ENCODE measurements around the gene CIDEB.
"Not testable (repeated sequence)": the region's sequence is repeated elsewhere in the genome, so short reads cannot be mapped to it uniquely, and the experiment has no call there.

CIDEB gene

GRCh38 chr14:24330973-24331674 lies 23.3 kb upstream of the CIDEB start:
- H3K36me3 ChIP-seq (ENCODE audit: control insufficient read depth, insufficient read depth, low read length): no peaks in the 10 kb centered on the region; the same call in 1 of the 2 replicates

GRCh38 chr14:24329736-24330135 lies 22.0 kb upstream of the CIDEB start:
- no peak for TF ChIP-seq CTCF (IDR thresholded peaks at IDR 0.05; ENCODE audit: insufficient read depth, low read length, poor library complexity, severe bottlenecking)
- DNase-seq (ENCODE audit: extremely low read depth, insufficient read length): no peak
- H3K27me3 ChIP-seq (replicated peaks; ENCODE audit: control insufficient read depth, insufficient read depth, low read length): no peaks in the 10 kb centered on the region; the same call in none of the 2 replicates

More at GRCh38 chr14:24330973-24331674, 23.3 kb upstream of the CIDEB start:
- no peak for DNase-seq (ENCODE audit: extremely low read depth, insufficient read length)
- no peak for TF ChIP-seq CTCF (IDR thresholded peaks at IDR 0.05; ENCODE audit: insufficient read depth, low read length, poor library complexity, severe bottlenecking)
- Histone ChIP-seq H3K27me3 (replicated peaks; ENCODE audit: control insufficient read depth, insufficient read depth, low read length) (no peaks in the 10 kb centered on the region; the same call in none of the 2 replicates), H3K4me3 (replicated peaks; ENCODE audit: low read depth, low read length) (no peak overlapping the region)

GRCh38 chr14:24329073-24329663 lies 21.4 kb upstream of the CIDEB start:
- Histone ChIP-seq H3K4me3 (replicated peaks; ENCODE audit: low read depth, low read length) (no peak overlapping the region), H3K36me3 (ENCODE audit: control insufficient read depth, insufficient read depth, low read length) (no peaks in the 10 kb centered on the region), H3K27me3 (replicated peaks; ENCODE audit: control insufficient read depth, insufficient read depth, low read length) (no peaks in the 10 kb centered on the region; the same call in none of the 2 replicates)
- TF ChIP-seq CTCF (IDR thresholded peaks at IDR 0.05; ENCODE audit: insufficient read depth, low read length, poor library complexity, severe bottlenecking): no peak
- DNase-seq (ENCODE audit: extremely low read depth, insufficient read length): no peak

More at GRCh38 chr14:24329736-24330135, 22.0 kb upstream of the CIDEB start:
- Histone ChIP-seq H3K4me3 (replicated peaks; ENCODE audit: low read depth, low read length) (no peak overlapping the region), H3K36me3 (ENCODE audit: control insufficient read depth, insufficient read depth, low read length) (no peaks in the 10 kb centered on the region)

- not testable (repeated sequence) for H3K36me3 ChIP-seq (ENCODE audit: control insufficient read depth, insufficient read depth, low read length); DNase-seq (ENCODE audit: extremely low read depth, insufficient read length); H3K4me3 ChIP-seq (replicated peaks; ENCODE audit: low read depth, low read length); H3K27me3 ChIP-seq (replicated peaks; ENCODE audit: control insufficient read depth, insufficient read depth, low read length)
- peak; percentile 31 for TF ChIP-seq CTCF (IDR thresholded peaks at IDR 0.05; ENCODE audit: insufficient read depth, low read length, poor library complexity, severe bottlenecking)
These were observed 20.1 kb upstream of the CIDEB start for GRCh38 chr14:24327914-24328313.

- no peaks in the 10 kb centered on the region for H3K36me3 ChIP-seq (ENCODE audit: control insufficient read depth, insufficient read depth, low read length)
- no peaks in the 10 kb centered on the region; the same call in 1 of the 2 replicates for H3K27me3 ChIP-seq (replicated peaks; ENCODE audit: control insufficient read depth, insufficient read depth, low read length)
- no peak overlapping the region for H3K4me3 ChIP-seq (replicated peaks; ENCODE audit: low read depth, low read length)
- no peak for DNase-seq (ENCODE audit: extremely low read depth, insufficient read length)
- no peak for TF ChIP-seq CTCF (IDR thresholded peaks at IDR 0.05; ENCODE audit: insufficient read depth, low read length, poor library complexity, severe bottlenecking)
These were observed 19.5 kb upstream of the CIDEB start for GRCh38 chr14:24327303-24327702.

All from GM06990 (cell line).